ENCODE results near the gene TBCE.
A peak's percentile ranks its signal among the peaks of the same experiment; 100 is the strongest.

TBCE gene

GRCh38 chr1:235367000-235367908, at the start of gene TBCE:
TSS of gene TBCE (plus strand) at chr1:235367427. CDS start at chr1:235380050, 12,623 bp downstream.
- peak; percentile 84 for DNase-seq

- DNase-seq = no peak
Observed at GRCh38 chr1:235319255-235319654, 48.0 kb upstream of the TBCE start.

GRCh38 chr1:235320521-235321179, 46.6 kb upstream of the TBCE start:
- DNase-seq = no peak

GRCh38 chr1:235324296-235324695, 42.9 kb upstream of the TBCE start:
- no peak for DNase-seq

GRCh38 chr1:235325139-235325538, 42.1 kb upstream of the TBCE start:
- no peak for DNase-seq

GRCh38 chr1:235325854-235326253, 41.4 kb upstream of the TBCE start:
- no peak for DNase-seq

- DNase-seq = peak; percentile 67
Observed at GRCh38 chr1:235326719-235327558, 40.3 kb upstream of the TBCE start.

- peak; percentile 62 for DNase-seq
Observed at GRCh38 chr1:235327559-235328270, 39.5 kb upstream of the TBCE start, which contains the start of gene ARID4B. TSS of gene ARID4B (minus strand) at chr1:235328179. CDS start at chr1:235326919, 1,260 bp downstream.

GRCh38 chr1:235328271-235329138, 38.7 kb upstream of the TBCE start, which contains the start of gene GGPS1:
TSS of gene GGPS1 (plus strand) at chr1:235328570. CDS start at chr1:235335265, 6,695 bp downstream.
- DNase-seq = peak; percentile 97

GRCh38 chr1:235329139-235329902, 37.9 kb upstream of the TBCE start:
- peak; percentile 37 for DNase-seq

- DNase-seq = no peak
Observed at GRCh38 chr1:235330918-235331285, 36.3 kb upstream of the TBCE start.

GRCh38 chr1:235331401-235331800, 35.8 kb upstream of the TBCE start:
- no peak for DNase-seq

- DNase-seq = no peak
Observed at GRCh38 chr1:235336903-235337302, 30.3 kb upstream of the TBCE start.

GRCh38 chr1:235339746-235340145, 27.5 kb upstream of the TBCE start:
- no peak for DNase-seq

GRCh38 chr1:235341334-235341733, 25.9 kb upstream of the TBCE start:
- DNase-seq = no peak

- DNase-seq = no peak
Observed at GRCh38 chr1:235342039-235342438, 25.2 kb upstream of the TBCE start.

GRCh38 chr1:235342471-235342870, 24.8 kb upstream of the TBCE start:
- DNase-seq = no peak

GRCh38 chr1:235343726-235344125, 23.5 kb upstream of the TBCE start:
- DNase-seq = no peak

GRCh38 chr1:235351441-235351840, 15.8 kb upstream of the TBCE start:
- no peak for DNase-seq

GRCh38 chr1:235351898-235352297, 15.3 kb upstream of the TBCE start:
- DNase-seq = no peak

Measured in stimulated activated naive CD4-positive, alpha-beta T cell treated with Interleukin-2 at 50 U/mL for 16 hours (primary cell).